Activated B cell treated with CpG ODN at 0.5 μM for 24 hours (primary cell): ENCODE results near the gene EPB41. TPM values are rescaled to one million over a fixed set of nuclear protein-coding genes. Genes with fewer than 3 reads are reported as not detected.

Source experiments
- ATAC-seq: fragments of 200-7000 bp; cut with Tn5 transposase; one replicate; pipeline ENCODE4 v1.10.0; 2021; ENCODE audit warnings: low read depth, mild to moderate bottlenecking, moderate library complexity
- CTCF ChIA-PET: fragments of 350-600 bp; sonication (Branson Sonifier 250); formaldehyde crosslinking; loops from one replicate; lab custom pipeline; 2021; ENCODE audit warnings: antibody characterized with exemption; lab: Charles Lee
- POLR2A ChIA-PET: fragments of 350-600 bp; sonication (Branson Sonifier 250); formaldehyde crosslinking; loops from one replicate; lab custom pipeline; 2021; ENCODE audit warnings: antibody characterized with exemption; lab: Charles Lee
- DNase-seq: peaks from one replicate; pipeline ENCODE4 v3.0.0; 2022
- H3K27ac Mint-ChIP-seq: one replicate; pipeline ENCODE4 v1.8.0; 2020; ENCODE audit warnings: mixed read lengths
- H3K27me3 Mint-ChIP-seq: one replicate; pipeline ENCODE4 v1.8.0; 2021; ENCODE audit warnings: mixed read lengths
- H3K36me3 Mint-ChIP-seq: one replicate; pipeline ENCODE4 v1.8.0; 2021; ENCODE audit warnings: low read depth, mixed read lengths
- H3K4me1 Mint-ChIP-seq: one replicate; pipeline ENCODE4 v1.8.0; 2021; ENCODE audit warnings: mixed read lengths
- H3K4me3 Mint-ChIP-seq: one replicate; pipeline ENCODE4 v1.8.0; 2020; ENCODE audit warnings: mild to moderate bottlenecking, mixed read lengths
- H3K9me3 Mint-ChIP-seq: one replicate; pipeline ENCODE4 v1.8.0; 2020; ENCODE audit warnings: mixed read lengths
- intact Hi-C: fragments of 100-400 bp; cut with micrococcal nuclease; formaldehyde crosslinking; loops from one replicate; pipeline ENCODE4 v1.15.1; 2024
- total RNA-seq: library from RNA; stranded (reverse); gene quantifications from 2 replicates; pipeline ENCODE4 v1.2.3, GENCODE V29; 2022
- TF ChIP-seq, protein P1 (sequence below): fragments of 200-600 bp; IDR thresholded peaks from one replicate; pipeline ENCODE4 v1.8.0; 2022; ENCODE audit warnings: antibody characterized with exemption, mild to moderate bottlenecking

Gene EPB41
- total RNA-seq, 1 donor from 2014 or later, result 73.8 TPM

DNA sequence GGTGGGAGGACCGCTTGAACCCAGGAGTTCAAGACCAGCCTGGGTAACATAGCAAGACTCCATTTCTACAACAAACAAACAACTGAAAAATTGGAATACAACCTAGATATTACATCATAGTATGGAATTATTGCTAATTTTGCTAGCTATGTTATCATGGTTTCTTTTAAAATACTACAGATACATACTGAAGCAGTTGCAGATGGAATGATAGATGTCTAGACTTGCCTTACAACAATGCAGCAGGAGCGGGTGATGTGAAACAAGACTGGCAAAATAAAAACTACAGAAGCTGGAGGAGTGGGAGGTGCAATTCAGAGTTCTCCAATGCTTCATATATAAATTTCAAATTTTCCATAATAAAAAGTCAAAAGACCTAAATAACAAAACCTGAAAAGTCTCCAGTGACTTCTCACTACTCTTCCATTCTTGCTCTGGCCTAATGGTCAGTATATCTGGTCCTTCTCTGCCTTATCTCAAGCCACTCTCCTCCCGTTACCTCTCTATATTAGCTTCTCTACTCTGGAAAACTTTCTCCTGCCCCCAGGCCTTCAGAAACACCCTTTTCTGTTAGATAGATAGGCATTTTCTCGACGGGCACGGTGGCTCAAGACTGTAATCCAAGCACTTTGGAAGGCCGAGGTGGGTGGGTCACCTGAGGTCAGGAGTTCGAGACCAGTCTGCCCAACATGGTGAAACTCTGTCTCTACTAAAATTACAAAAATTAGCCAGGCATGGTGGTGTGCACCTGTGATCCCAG lies 237.9 kb downstream of the EPB41 start:
- H3K27me3 Mint-ChIP-seq, result no peaks in the 10 kb centered on the region
- TF ChIP-seq, protein P1, sequence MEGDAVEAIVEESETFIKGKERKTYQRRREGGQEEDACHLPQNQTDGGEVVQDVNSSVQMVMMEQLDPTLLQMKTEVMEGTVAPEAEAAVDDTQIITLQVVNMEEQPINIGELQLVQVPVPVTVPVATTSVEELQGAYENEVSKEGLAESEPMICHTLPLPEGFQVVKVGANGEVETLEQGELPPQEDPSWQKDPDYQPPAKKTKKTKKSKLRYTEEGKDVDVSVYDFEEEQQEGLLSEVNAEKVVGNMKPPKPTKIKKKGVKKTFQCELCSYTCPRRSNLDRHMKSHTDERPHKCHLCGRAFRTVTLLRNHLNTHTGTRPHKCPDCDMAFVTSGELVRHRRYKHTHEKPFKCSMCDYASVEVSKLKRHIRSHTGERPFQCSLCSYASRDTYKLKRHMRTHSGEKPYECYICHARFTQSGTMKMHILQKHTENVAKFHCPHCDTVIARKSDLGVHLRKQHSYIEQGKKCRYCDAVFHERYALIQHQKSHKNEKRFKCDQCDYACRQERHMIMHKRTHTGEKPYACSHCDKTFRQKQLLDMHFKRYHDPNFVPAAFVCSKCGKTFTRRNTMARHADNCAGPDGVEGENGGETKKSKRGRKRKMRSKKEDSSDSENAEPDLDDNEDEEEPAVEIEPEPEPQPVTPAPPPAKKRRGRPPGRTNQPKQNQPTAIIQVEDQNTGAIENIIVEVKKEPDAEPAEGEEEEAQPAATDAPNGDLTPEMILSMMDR, result no peak
- H3K27ac Mint-ChIP-seq, result no peak overlapping the region
- H3K4me3 Mint-ChIP-seq, result no peak overlapping the region
- POLR2A ChIA-PET, result no interaction called here
- CTCF ChIA-PET, result interaction anchor here (0.6 kb wide), 1 partner anchor 10 kb away, joined by 3 read pairs; no protein-coding TSS in a partner anchor
- DNase-seq (no peak), ATAC-seq (no peak)
- H3K36me3 Mint-ChIP-seq, result peaks cover 94% of the 10 kb centered on the region
- H3K9me3 Mint-ChIP-seq, result no peaks in the 10 kb centered on the region
- intact Hi-C loops, result no loop called here
- no peaks in the 10 kb centered on the region for H3K4me1 Mint-ChIP-seq

DNA sequence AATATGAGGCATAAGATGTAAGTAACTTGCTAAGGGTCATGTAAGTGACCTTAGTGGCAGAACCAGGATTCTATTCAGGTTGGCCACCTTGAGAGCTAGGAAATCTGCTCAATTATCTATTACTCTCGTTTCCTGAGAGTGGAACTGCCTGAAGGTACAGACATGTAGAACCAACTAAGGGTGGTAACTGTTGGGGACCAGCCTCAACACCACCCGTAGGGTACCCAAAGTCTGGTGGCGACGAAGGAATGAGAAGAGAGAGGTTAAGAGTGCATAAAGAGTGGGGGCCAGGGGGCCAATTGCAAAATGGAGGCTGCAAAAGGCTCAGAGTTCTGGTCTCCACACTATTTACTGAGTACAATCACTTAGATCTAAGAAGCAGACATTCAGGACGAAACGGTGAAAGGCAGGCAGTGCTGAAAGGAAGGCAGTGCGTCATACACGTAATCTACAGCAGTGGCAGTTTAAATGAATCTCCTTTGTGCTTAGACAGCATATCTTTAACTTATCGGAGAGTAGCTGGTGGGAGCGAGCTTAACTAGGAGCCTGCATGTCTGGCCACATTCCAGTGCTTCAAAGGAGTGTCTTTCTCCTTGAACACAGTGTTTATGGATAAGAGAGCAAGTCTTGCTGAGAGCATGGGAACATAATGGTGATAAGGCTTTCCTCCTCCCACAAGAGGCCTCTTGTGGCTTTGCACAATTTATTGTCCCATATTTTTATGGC lies 242.3 kb downstream of the EPB41 start:
- ChIA-PET CTCF (no interaction called here), POLR2A (interaction anchor here (0.7 kb wide), 1 partner anchor 1712 kb away, joined by 4 read pairs; no protein-coding TSS in a partner anchor)
- TF ChIP-seq, protein P1, result no peak
- no peak overlapping the region for H3K27ac Mint-ChIP-seq
- DNase-seq (no peak), ATAC-seq (no peak)
- intact Hi-C loops, result no loop called here
- no peaks in the 10 kb centered on the region for H3K4me1 Mint-ChIP-seq
- H3K9me3 Mint-ChIP-seq, result no peaks in the 10 kb centered on the region
- no peak overlapping the region for H3K4me3 Mint-ChIP-seq
- H3K36me3 Mint-ChIP-seq, result peaks cover 84% of the 10 kb centered on the region
- H3K27me3 Mint-ChIP-seq, result no peaks in the 10 kb centered on the region

DNA sequence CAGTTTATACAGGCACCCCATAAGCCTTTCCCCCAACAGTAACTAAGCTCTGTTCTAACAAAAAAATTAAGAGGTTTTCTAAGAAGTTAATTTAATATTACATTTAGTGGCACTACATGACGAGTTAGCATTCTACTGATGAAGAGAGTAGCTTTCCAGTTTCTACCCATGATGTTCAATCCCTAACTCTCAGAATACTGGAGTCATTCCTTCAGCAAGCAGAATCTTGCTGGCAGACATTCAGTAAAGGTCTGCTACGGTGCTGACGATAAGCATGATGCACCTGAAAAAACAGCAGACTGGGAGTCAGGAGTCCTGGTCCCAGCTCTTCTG lies 242.9 kb downstream of the EPB41 start:
- Mint-ChIP-seq H3K4me3 (no peak overlapping the region), H3K27me3 (no peaks in the 10 kb centered on the region), H3K4me1 (no peaks in the 10 kb centered on the region), H3K27ac (no peak overlapping the region), H3K36me3 (peaks cover 78% of the 10 kb centered on the region), H3K9me3 (no peaks in the 10 kb centered on the region)
- DNase-seq (no peak), ATAC-seq (no peak)
- TF ChIP-seq, protein P1, result no peak
- ChIA-PET CTCF (no interaction called here), POLR2A (no interaction called here)
- intact Hi-C loops, result no loop called here

DNA sequence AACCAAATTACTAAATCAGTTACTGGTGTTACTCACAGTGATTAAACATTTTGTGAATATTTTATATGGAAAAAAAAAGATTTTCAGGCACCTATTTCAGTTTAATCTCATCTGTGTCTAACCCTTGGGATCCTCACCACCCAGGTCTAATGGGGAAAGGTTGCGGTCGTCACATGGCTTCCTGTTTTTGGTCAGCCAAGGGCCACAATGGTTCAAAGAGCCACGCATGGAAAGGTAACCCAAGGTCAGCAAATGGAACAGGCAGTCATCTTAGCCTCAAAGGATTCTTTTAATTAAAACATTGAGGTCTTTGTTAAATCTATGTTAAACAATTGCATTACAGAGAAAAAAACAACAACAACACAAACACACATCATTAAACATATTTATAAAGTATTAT lies 245.4 kb downstream of the EPB41 start:
- H3K4me1 Mint-ChIP-seq, result peaks cover 3% of the 10 kb centered on the region
- ChIA-PET POLR2A (no interaction called here), CTCF (no interaction called here)
- ATAC-seq, result no peak
- no peak overlapping the region for H3K27ac Mint-ChIP-seq
- no peaks in the 10 kb centered on the region for H3K9me3 Mint-ChIP-seq
- intact Hi-C loops, result no loop called here
- no peak overlapping the region for H3K4me3 Mint-ChIP-seq
- no peaks in the 10 kb centered on the region for H3K27me3 Mint-ChIP-seq
- TF ChIP-seq, protein P1, result no peak
- no peak for DNase-seq
- H3K36me3 Mint-ChIP-seq, result peaks cover 73% of the 10 kb centered on the region

DNA sequence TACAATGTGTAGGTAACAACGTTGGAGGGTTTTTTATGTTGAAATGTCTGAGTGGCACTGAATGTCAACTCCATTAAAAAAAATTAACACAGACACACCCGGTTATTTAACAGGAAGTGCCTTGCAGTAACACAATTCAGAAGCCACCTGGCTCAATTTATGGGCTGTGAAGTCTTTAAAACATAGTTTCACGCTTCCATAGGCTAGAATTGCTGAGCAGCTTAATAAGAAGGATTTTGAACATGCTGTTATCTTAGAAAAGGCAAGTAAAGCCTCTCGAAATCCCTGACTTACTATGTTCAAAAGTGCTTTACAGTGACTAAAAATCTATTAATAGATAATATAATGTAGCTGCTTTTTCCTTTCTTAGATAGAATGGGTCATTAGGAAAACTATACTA lies 247.7 kb downstream of the EPB41 start:
- intact Hi-C loops, result no loop called here
- TF ChIP-seq, protein P1, result no peak
- ChIA-PET POLR2A (no interaction called here), CTCF (no interaction called here)
- Mint-ChIP-seq H3K9me3 (no peaks in the 10 kb centered on the region), H3K27ac (no peak overlapping the region), H3K36me3 (peaks cover 75% of the 10 kb centered on the region), H3K4me3 (no peak overlapping the region), H3K27me3 (no peaks in the 10 kb centered on the region), H3K4me1 (peaks cover 5% of the 10 kb centered on the region)
- ATAC-seq (no peak), DNase-seq (no peak)
